ENCODE measurements around the gene PCK2. TPM values are rescaled to one million over a fixed set of nuclear protein-coding genes. Genes with fewer than 3 reads are reported as not detected.

Gene PCK2
- total and polyA plus RNA-seq, 2 of the 13 experiments (the other 11 are each of a cell fraction or from before 2014, with no cell fraction given), result 129 to 272 TPM

DNA sequence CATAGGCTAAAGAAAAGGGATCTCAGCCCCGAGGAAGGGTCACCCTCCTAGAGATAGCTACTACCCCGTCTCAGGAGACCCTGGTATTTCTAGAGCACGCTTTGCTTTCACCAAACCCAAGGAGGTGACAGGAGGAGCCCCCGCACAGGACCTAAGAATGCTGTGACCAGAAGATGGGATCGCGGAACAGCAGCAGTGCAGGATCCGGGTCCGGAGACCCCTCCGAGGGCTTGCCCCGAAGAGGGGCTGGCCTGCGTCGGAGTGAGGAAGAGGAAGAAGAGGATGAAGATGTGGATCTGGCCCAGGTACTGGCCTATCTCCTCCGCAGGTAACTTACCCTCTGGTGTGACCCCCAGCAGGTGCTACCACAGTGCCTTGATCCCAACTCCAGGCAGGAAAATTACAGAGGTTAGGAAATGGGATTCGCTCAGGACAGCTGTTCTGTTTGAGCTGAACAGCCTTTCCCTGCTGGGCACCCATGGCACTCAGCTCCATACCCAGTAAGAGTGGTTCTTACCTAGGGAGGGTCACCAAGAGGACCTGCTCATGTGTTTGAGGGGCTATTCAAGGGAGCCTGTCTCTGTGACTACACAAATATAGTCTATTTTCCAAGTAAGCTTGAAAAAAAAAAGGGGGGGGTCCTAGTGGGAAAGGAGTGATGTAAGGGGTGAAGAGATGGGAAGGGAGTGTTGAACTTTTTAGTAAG lies 21.5 kb downstream of the PCK2 start (continued):
- TF ChIP-seq, protein P1, sequence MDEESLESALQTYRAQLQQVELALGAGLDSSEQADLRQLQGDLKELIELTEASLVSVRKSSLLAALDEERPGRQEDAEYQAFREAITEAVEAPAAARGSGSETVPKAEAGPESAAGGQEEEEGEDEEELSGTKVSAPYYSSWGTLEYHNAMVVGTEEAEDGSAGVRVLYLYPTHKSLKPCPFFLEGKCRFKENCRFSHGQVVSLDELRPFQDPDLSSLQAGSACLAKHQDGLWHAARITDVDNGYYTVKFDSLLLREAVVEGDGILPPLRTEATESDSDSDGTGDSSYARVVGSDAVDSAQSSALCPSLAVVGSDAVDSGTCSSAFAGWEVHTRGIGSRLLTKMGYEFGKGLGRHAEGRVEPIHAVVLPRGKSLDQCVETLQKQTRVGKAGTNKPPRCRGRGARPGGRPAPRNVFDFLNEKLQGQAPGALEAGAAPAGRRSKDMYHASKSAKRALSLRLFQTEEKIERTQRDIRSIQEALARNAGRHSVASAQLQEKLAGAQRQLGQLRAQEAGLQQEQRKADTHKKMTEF (CRISPR knock-in tag; IDR thresholded peaks at IDR 0.05), result no peak
- no peak for TF ChIP-seq RARA (CRISPR knock-in tag; IDR thresholded peaks at IDR 0.05)
- no peak; the same call in 1 of the 2 replicates for TF ChIP-seq FOSL1 (CRISPR knock-in tag; IDR thresholded peaks at IDR 0.05; ENCODE audit: borderline replicate concordance)
- no peak for TF ChIP-seq AGO1 (IDR thresholded peaks at IDR 0.05; ENCODE audit: low read depth, low read length, poor library complexity, severe bottlenecking)
- TF ChIP-seq, protein P2, sequence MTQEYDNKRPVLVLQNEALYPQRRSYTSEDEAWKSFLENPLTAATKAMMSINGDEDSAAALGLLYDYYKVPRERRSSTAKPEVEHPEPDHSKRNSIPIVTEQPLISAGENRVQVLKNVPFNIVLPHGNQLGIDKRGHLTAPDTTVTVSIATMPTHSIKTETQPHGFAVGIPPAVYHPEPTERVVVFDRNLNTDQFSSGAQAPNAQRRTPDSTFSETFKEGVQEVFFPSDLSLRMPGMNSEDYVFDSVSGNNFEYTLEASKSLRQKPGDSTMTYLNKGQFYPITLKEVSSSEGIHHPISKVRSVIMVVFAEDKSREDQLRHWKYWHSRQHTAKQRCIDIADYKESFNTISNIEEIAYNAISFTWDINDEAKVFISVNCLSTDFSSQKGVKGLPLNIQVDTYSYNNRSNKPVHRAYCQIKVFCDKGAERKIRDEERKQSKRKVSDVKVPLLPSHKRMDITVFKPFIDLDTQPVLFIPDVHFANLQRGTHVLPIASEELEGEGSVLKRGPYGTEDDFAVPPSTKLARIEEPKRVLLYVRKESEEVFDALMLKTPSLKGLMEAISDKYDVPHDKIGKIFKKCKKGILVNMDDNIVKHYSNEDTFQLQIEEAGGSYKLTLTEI (CRISPR knock-in tag; conservative IDR thresholded peaks at IDR 0.05), result no peak
- no peak for TF ChIP-seq NPAS2 (CRISPR knock-in tag; IDR thresholded peaks at IDR 0.05; ENCODE audit: borderline replicate concordance)
- 0 out of 2 replicates have a peak, but pooled peaks have one; percentile 51 for TF ChIP-seq ARHGAP35 (CRISPR knock-in tag; IDR thresholded peaks at IDR 0.05; ENCODE audit: borderline replicate concordance)
- no peak for TF ChIP-seq SMARCC2 (IDR thresholded peaks at IDR 0.05)
- no peak for TF ChIP-seq SALL2 (CRISPR knock-in tag; IDR thresholded peaks at IDR 0.05)
- TF ChIP-seq HOXA3 (CRISPR knock-in tag; IDR thresholded peaks at IDR 0.05), result no peak
- TF ChIP-seq, protein P3, sequence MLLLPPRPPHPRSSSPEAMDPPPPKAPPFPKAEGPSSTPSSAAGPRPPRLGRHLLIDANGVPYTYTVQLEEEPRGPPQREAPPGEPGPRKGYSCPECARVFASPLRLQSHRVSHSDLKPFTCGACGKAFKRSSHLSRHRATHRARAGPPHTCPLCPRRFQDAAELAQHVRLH (CRISPR knock-in tag; IDR thresholded peaks at IDR 0.05; ENCODE audit: borderline replicate concordance, low read depth), result no peak
- TF ChIP-seq RXRA (CRISPR knock-in tag; IDR thresholded peaks at IDR 0.05), result no peak
- TF ChIP-seq, protein P4, sequence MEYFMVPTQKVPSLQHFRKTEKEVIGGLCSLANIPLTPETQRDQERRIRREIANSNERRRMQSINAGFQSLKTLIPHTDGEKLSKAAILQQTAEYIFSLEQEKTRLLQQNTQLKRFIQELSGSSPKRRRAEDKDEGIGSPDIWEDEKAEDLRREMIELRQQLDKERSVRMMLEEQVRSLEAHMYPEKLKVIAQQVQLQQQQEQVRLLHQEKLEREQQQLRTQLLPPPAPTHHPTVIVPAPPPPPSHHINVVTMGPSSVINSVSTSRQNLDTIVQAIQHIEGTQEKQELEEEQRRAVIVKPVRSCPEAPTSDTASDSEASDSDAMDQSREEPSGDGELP (IDR thresholded peaks at IDR 0.05; ENCODE audit: borderline replicate concordance, low read depth), result peak; percentile 57; the same call in 1 of the 2 replicates
- TF ChIP-seq, protein P5, sequence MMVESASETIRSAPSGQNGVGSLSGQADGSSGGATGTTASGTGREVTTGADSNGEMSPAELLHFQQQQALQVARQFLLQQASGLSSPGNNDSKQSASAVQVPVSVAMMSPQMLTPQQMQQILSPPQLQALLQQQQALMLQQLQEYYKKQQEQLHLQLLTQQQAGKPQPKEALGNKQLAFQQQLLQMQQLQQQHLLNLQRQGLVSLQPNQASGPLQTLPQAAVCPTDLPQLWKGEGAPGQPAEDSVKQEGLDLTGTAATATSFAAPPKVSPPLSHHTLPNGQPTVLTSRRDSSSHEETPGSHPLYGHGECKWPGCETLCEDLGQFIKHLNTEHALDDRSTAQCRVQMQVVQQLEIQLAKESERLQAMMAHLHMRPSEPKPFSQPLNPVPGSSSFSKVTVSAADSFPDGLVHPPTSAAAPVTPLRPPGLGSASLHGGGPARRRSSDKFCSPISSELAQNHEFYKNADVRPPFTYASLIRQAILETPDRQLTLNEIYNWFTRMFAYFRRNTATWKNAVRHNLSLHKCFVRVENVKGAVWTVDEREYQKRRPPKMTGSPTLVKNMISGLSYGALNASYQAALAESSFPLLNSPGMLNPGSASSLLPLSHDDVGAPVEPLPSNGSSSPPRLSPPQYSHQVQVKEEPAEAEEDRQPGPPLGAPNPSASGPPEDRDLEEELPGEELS (CRISPR knock-in tag; IDR thresholded peaks at IDR 0.05), result no peak
- TF ChIP-seq ZNF605 (CRISPR knock-in tag; IDR thresholded peaks at IDR 0.05), result no peak
- TF ChIP-seq, protein P6, sequence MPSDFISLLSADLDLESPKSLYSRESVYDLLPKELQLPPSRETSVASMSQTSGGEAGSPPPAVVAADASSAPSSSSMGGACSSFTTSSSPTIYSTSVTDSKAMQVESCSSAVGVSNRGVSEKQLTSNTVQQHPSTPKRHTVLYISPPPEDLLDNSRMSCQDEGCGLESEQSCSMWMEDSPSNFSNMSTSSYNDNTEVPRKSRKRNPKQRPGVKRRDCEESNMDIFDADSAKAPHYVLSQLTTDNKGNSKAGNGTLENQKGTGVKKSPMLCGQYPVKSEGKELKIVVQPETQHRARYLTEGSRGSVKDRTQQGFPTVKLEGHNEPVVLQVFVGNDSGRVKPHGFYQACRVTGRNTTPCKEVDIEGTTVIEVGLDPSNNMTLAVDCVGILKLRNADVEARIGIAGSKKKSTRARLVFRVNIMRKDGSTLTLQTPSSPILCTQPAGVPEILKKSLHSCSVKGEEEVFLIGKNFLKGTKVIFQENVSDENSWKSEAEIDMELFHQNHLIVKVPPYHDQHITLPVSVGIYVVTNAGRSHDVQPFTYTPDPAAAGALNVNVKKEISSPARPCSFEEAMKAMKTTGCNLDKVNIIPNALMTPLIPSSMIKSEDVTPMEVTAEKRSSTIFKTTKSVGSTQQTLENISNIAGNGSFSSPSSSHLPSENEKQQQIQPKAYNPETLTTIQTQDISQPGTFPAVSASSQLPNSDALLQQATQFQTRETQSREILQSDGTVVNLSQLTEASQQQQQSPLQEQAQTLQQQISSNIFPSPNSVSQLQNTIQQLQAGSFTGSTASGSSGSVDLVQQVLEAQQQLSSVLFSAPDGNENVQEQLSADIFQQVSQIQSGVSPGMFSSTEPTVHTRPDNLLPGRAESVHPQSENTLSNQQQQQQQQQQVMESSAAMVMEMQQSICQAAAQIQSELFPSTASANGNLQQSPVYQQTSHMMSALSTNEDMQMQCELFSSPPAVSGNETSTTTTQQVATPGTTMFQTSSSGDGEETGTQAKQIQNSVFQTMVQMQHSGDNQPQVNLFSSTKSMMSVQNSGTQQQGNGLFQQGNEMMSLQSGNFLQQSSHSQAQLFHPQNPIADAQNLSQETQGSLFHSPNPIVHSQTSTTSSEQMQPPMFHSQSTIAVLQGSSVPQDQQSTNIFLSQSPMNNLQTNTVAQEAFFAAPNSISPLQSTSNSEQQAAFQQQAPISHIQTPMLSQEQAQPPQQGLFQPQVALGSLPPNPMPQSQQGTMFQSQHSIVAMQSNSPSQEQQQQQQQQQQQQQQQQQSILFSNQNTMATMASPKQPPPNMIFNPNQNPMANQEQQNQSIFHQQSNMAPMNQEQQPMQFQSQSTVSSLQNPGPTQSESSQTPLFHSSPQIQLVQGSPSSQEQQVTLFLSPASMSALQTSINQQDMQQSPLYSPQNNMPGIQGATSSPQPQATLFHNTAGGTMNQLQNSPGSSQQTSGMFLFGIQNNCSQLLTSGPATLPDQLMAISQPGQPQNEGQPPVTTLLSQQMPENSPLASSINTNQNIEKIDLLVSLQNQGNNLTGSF (CRISPR knock-in tag; IDR thresholded peaks at IDR 0.05), result peak; percentile 47; the same call in 1 of the 2 replicates
